Stimulated activated CD8-positive, alpha-beta memory T cell treated with anti-CD3 and anti-CD28 coated beads, Interleukin-7, amount 100 ng/mL, for 1 hour (primary cell): Measurements from ENCODE around the gene HIPK2.

Experiments used
- DNase-seq, 2 donors: peaks; one replicate each; pipeline ENCODE4 v3.0.0-alpha.2; 2020; ENCODE audit warnings: low read depth in 2 of 2

The HIPK2 gene

DNA sequence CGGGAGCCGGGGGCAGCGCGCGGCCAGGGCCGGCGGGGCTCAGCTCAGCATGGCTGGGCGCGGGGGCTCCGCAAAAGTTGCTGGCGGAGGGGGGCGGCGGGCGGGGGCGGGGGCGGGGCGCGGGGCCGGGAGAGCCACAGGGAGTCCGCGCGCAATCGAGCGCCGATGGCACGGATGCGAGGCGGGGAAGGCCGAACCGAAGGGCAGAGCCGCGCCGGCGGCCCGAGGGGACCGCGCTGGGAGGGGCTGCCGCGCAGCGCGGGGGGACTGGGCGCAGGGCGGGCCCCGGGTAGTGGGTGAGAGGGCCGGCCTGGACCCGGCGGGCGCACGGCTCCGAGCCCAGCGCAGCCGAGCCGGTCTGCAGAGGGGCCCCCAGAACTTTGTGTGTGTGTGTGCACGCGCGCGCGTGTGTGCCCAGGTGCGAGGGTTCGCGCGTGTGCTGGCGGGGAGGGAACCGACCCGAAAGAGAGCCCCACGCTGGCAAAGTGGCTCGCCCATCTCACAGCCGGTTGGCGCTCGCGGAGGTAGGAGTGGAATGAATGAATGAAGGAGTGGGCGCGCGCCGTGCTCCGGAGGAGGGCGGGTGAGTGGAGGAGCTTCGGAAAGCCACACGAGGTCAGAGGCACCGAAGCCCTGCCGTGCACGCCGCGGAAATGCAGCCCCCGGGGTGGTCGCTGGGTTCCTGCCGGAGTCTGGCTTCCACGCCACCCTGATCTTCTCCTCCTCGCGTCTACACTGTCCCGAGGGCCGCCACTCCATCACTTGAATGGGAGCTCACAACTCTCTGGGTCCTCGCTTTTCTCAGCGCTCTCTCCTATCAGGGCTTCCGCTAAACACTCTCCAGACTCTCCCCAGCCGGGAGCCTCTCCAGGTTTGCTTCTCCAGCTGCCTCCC, at the start of gene HIPK2:
Gene HIPK2, minus strand, starts transcription at position 51 of the 894 bp plus-strand sequence. CDS start 375 bp downstream, outside the sequence.
- peak; percentile 30 to 46 for DNase-seq

DNA sequence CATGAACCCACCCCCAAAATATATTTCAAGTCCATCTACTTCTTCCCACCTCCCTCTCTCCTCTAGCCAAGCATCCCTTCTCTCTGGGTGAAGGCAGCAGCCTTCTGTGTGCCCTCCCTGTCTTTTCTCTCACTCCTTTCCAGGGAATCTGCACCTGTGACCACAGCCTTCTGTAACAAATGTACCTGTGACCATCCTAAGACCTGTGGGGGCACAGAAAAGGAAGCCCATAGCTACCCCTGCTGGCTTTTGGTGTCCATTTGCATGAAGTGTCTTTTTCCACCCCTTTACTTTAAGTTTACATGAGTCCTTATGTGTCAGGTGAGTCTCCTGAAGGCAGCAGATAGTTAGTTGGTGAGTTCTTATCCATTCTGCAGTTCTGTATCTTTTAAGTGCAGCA, 49.2 kb upstream of the HIPK2 start:
- DNase-seq = no peak

DNA sequence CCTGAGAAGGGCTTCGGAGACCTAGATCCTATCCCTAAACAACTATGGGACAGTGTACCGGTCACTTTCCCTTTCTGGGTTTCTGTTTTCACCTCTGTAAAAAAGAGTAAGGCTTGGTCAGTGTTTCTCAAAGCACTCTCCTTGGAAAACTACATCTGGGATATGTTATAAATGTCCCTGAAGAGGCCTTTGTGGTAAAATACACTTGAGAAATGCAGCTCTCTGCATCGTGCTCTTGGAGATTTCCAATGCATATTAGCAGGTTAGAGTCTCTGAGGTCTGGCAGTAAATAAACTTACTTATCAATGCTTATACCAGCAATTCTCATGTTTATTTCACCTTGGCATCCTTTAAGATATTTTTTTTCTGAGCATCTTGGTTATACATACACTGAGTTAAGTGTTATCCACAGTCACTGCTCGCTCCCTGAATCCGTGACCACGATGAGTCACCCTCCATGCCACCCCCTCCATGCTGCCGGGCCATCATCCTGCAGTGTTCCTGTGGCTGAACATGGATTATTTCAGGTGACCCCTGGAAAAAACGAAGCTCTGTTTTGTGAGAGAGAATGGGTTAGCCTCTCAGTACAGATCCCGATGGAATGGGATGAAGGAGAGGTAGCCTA, 48.0 kb upstream of the HIPK2 start:
- no peak for DNase-seq

DNA sequence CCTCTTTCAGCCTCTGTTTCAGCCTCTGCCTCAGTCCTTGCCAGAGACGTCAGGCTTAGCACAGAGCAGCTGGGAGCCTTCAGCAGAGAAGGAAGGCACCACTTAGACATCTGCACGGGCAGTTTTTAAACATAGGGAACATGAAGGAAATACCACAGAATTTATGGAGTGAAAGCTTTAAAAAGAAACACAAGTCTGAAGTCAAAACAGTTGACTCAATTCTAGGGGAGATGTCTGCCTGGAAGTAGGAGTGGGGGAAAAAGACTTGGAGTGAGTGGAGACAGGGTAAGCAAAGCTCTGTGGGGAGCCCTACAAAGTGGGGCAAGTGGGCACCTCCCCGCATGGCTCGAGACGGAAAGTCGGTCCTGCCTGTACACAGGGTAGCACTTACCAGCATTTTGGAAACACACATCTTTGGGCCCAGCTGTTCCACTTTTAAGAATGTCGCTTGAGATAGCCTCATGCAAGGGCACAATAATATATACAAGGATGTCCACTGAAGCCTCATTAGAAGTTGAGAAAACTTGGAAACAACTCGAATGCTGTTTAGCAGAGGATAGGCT, 46.2 kb upstream of the HIPK2 start:
- no peak for DNase-seq

DNA sequence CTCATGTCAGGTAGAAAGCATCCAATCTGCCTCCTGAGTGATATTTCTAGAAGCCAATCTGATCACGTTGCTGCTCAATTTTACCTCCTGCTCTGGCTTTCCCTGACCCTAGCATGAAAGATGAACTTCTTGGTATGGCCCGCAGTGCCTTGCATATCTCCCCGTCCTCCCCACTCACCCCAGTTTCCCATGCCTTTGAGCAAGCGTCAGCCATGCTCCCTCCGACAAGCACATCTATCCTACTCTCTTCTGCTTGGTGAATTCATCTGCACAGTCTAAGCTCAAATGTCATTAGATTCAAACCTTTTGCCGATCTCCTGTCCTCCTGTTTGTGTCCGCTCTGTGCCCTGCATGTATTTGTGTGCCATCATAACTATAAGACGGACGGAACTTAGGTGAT, 45.1 kb upstream of the HIPK2 start:
- DNase-seq = no peak

DNA sequence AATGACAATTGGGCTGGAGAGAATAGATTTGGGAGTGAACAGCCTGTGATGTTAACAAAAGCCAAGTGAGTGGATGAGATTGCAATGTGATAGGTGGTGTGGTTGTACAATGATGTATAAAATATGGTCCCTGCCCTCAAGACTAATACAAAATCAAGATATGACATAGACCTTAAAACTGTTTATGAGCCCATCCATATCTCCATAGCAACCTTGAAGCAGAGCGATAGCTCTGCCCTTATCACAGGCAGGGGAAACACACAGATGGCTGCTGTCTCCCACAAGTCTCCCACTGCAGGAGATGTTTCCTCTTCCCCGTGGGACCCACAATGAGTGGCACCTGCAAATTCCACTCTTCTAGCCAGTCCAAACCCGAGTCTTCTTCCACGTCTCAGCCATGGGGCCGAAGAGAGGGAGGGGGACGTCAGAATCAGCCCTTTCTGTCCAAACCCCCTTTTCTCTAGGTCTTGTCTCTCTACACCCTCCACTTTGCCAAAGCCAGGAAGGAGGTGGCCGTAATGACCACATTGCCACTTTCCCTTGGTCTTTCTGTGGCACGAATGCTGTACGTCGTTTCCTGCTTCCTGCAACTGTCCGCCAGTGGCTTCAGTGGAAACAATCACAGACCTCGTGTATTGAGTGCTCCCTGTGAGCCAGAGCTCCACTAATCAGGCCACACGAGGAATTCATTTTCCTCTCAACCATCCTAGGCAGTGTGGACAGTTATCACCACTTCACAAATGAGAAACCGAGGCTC, 43.7 kb upstream of the HIPK2 start:
- DNase-seq = no peak

DNA sequence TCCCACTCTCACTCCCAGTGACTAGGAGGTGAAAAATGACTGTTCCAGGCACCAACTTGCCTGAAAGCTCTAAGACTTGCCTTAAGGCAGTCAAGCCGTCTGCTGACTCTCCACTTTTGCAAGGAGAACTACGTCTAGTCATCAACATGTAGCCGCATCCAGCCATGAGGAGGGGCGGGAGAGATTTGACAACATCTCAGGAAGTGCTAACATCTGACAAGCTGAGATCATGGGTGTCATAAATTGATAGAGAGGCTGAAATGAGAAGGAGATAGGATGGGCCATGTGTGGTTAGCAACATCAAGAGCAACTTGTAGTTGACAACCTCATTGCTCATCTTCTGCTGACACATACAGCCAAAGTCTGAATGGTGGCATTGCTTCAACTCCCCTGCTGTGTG, 42.3 kb upstream of the HIPK2 start:
- no peak for DNase-seq

DNA sequence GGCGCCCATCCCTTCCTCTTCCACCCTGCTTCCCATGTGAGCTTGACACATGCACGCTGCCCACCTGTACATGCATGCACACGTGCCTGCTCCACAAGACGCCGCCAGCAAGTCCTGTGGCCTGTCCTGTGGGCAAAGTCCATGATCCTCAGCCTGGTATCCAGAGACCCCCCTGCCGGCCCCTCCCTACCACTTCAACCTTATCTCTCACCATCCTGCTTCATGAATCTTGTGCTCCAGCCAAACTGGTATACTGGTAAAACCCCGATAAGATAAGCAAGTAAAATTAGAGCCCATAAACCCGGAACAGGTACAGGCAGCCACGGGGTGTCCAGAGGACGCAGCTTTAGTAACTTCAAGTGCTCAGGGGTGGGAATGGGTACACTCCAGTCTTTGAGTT, 39.5 kb upstream of the HIPK2 start:
- no peak for DNase-seq

DNA sequence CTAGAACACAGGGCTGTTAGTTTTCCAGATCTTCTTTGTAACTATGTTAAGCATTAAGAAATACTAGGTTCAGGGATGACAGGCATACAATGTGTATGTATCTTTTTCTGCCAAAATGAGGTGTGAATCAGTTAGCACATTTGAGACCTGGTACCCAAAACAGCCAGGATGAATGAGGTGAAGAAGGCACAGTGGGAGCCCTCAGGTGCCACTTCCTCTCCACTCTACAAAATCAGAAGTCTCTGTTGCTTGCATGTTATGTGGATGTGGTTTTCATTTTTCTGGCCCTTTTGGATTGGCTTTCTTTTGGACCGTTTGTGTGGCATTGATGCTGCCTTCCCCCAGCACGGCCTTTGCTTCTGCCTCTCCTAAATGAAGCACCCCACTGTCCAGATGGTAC, 35.9 kb upstream of the HIPK2 start:
- DNase-seq = no peak

DNA sequence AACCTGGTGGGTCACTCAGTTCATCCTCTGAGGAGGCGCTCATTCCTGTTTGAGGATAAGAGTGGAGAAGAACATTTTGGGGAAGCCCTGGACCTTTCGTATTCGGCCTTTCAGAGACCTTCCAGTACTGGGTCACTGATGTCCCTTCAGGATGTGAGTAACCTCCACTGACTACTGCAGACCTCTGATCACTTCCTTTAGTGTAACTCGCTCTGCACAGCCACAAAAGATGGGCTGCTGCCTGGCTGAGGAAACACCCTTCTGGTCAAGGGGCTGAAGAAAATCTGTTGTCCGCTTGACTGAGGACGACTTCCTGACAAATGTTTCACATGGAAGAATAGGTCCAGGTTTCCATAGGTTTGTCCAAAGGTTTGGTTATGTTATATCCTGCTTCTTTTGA, 35.4 kb upstream of the HIPK2 start:
- no peak for DNase-seq

DNA sequence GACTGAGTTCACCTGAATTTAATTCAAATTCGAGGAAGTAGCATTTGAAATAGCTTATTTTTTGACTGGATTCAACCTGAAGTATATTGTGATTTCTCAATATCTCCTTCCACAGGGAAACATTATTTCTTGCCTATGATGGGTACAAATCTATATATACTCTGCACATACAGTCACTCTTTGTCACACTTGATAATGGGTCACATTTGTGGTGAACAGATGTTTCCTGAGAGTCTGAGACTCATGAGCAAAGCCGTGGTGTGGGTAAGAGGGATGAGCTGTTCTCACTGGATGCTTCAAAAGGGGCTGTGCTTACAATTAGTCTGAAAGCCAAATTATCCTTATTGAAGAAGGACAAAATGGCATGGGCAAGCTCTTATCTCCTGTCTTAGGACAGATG, 33.3 kb upstream of the HIPK2 start:
- DNase-seq = no peak

DNA sequence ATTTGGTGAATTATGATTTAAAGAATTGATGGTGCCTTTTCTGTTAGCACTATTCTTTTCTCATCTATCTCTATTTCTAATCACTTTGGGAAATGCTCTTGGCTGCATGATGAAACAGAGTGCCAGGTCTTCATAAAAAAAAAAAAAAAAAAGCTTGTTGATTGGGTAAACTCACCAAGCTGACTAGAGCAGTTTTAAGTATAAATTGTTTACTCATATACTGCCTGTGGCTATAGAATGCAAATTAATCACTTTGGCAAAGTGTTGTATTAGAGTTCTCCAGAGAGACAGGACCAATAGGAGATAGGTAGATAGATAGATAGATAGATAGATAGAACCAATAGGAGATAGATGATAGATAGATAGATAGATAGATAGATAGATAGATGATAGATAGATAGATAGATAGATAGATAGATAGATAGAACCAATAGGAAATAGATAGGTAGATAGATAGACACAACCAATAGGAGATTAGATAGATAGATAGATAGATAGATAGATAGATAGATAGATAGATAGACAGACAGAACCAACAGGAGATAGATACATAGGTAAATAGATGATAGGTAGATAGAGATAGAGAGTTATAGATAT, 31.1 kb upstream of the HIPK2 start:
- DNase-seq = no peak

DNA sequence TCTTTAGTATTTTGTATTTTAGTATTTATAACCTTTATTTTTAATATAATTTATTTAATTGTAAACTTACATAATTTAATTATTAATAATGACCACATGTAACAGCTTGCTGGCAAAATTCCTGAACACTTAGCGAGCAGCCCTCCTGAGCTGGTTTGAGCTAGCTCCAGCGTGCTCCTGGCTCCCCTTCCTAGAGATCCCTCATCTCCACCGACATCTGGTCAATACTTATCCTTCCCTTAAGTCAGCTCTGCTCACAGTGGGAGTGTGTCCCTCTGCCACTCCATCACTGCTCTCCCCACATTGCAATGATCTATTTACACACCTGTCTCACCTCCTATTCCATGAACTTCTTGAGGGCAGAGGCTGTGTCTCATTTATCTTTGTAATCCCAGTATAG, 30.6 kb upstream of the HIPK2 start:
- no peak for DNase-seq

DNA sequence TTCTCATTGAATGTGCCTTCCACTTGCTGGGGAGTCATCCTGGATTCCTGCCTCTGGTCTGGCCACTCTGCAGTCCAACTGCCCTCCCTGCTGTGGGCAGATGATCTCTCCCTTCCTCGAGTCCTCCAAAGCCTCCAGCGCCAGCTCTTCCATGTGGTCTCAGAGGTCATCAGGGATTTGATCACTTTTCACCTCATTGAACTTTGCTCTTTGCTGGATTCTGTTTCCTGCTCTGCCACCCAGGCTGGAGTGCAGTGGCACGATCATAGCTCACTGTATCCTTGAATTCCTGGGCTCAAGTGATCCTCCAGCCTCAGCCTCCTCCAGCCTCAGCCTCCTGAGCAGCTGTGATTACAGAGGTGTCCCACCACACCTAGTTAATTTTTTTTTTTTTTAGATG, 29.2 kb upstream of the HIPK2 start:
- no peak for DNase-seq

DNA sequence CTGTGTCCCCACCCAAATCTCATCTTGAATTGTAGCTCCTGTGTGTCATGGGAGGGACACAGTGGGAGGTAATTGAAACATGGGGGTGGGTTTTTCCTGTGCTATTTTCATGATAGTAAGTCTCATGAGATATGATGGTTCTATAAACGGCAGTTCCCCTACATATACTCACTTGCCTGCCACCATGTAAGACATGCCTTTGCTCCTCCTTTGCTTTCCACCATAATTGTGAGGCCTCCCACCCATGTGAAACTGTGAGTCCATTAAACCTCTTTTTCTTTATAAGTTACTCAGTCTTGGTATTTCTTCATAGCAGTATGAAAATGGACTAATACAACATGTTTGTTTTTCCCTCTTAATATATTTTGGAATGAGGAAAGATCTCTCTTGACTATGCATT, 26.8 kb upstream of the HIPK2 start:
- DNase-seq = no peak

DNA sequence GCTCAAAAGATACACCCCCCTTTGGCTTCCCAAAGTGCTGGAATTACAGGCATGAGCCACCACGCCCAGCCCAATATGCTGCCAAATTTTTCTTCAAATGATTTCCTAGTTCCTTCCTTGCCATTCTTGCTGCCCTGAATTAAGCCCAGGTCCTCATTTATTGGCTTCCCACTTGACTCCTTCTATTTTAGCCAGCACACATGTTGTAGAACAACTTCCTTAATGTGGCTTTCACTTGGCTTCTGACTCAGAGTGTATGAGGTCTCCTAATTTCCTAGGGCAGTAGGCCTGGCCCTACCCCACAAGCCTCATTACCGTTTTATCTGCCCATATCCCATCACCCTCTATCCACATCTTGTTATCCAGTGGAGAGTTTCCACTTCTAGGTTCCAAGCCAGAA, 21.8 kb upstream of the HIPK2 start:
- DNase-seq = no peak

DNA sequence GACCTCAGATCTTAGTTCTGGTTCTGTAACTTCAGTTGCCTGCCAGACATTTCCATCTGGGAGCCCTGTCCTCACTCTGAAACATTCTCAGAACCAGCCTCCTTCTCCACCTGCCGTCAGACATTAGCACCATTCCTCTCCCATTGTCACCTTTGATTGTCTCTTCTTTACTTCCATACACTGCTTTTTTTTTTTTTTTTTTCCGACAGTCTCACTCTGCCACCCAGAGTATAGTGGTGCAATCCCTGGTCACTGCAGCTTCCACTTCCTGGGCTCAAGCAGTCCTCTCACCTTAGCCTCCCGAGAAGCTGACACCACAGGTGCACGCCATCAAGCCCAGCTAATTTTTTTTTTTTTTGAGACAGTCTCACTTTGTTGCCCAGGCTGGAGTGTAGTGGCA, 21.1 kb upstream of the HIPK2 start:
- DNase-seq = no peak

DNA sequence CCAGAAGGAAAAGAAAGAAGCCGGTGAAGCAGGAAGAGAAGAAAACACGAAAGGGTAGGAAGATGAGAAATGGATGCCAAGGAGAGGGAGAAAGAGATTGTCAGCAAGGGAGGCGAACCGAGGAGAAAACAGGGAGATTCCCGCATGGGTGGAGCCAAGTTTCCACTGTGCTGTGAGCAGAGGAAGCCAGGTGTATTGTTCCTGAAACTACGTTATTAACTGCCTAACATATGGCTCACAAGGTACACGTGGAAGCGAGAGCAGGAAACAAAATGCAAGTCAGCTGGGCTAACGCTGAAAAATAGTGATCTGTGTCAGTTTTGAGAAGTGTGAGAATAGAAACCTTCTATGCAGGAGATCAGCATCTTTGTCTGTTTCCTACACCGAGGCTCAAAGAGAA, 20.4 kb upstream of the HIPK2 start:
- DNase-seq = no peak

DNA sequence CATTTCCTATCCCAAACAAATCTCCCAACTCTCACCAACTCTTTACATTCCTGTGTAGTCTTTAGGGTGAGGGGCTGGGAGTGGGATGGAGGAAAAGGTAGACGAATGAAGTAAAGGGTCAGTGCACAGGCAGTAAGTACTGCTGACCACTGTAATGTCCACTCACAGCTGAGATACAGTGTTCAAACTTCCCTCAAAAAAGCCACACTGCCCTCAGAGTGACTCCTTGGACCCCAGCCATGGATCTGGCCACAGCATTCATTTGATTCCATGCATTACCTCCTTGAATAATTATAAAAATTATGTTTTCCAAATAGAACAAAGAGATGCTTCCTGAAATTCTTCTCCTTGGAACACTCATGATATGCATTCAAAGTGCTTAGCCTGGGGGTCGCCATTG, 19.8 kb upstream of the HIPK2 start:
- no peak for DNase-seq

DNA sequence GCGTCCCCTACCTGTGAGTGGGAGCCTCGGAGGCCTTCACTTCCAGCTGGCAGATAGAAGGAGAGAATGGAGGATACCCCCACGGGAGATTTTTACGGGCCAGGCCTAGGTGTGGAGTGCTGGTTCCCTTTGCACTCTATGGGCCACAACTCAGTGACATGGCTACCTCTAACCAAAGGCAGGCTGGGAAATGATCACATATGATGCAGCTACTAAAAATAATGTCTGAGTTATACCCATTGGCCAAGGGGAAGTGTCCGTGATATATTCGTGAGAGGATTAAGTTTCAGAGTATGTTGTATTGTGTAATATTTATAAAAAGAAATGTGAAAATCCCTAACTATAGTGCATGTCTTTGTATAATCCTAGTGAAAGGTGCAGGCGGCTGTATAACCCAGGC, 13.5 kb upstream of the HIPK2 start:
- DNase-seq = no peak

DNA sequence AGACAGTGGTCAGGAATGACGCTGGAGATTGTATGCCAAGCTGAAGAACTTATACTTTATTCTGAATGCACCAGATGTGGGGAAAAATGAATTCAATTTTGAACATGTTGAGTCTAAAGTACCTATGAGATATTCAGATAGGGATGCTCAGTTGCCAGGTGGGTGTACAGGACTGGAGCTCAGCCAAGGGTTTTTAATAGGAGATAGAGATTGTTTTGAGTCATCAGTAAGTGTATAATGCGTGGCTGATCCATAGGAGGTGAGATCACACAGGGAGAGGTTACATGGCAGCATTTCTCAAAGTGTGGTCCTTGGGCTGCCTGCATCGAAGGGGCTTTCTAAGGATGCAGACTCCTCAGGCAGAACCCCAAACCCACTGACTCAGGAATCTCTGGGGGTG, 6.8 kb upstream of the HIPK2 start:
- DNase-seq = no peak
